Osteoblast (primary cell): Measurements from ENCODE around the gene ALOXE3. TPM values are rescaled to one million over a fixed set of nuclear protein-coding genes. Genes with fewer than 3 reads are reported as not detected.
A peak's percentile ranks its signal among the peaks of the same experiment; 100 is the strongest.

ENCODE experiments used
- DNase-seq: peaks from one replicate; pipeline ENCODE4 v3.0.0; 2011; ENCODE audit warnings: low spot score, mixed read lengths; ENCODE audit not compliant: insufficient read length; ENCODE audit errors: missing footprints
- H2AFZ ChIP-seq: 2 replicates; pipeline ENCODE4 v1.6.0; 2011; ENCODE audit warnings: mild to moderate bottlenecking, low read length
- H3K27ac ChIP-seq: 2 replicates; pipeline ENCODE4 v1.5.1; 2011; ENCODE audit warnings: mild to moderate bottlenecking, low read depth, low read length, moderate library complexity
- H3K27me3 ChIP-seq: 2 replicates; pipeline ENCODE4 v1.6.0; 2012; ENCODE audit warnings: mild to moderate bottlenecking, control low read depth, inconsistent platforms, low read length, moderate library complexity; ENCODE audit not compliant: insufficient read depth
- H3K36me3 ChIP-seq: 2 replicates; pipeline ENCODE4 v1.5.1; 2011; ENCODE audit warnings: mild to moderate bottlenecking, low read length, control low read depth, moderate library complexity; ENCODE audit not compliant: insufficient read depth
- H3K4me1 ChIP-seq: 2 replicates; pipeline ENCODE4 v1.5.1; 2011; ENCODE audit warnings: mild to moderate bottlenecking, low read length, control low read depth, moderate library complexity; ENCODE audit not compliant: insufficient read depth
- H3K4me2 ChIP-seq: 2 replicates; pipeline ENCODE4 v1.6.0; 2011; ENCODE audit warnings: mild to moderate bottlenecking, low read length; ENCODE audit not compliant: insufficient read depth
- H3K4me3 ChIP-seq: fragments of 200-600 bp; sonication (generic); 3 replicates; pipeline ENCODE4 v1.5.1; 2012; ENCODE audit warnings: mild to moderate bottlenecking, low read length, inconsistent platforms; ENCODE audit not compliant: insufficient read depth
- H3K79me2 ChIP-seq: 2 replicates; pipeline ENCODE4 v1.6.0; 2012; ENCODE audit warnings: mild to moderate bottlenecking, low read length, control low read depth, inconsistent platforms; ENCODE audit not compliant: insufficient read depth
- H3K9me3 ChIP-seq: 2 replicates; pipeline ENCODE4 v1.5.1; 2011; ENCODE audit warnings: low read depth, low read length, control low read depth
- H4K20me1 ChIP-seq: 2 replicates; pipeline ENCODE4 v1.6.0; 2012; ENCODE audit warnings: mild to moderate bottlenecking, low read length, control low read depth; ENCODE audit not compliant: insufficient read depth
- total RNA-seq: library from RNA; depleted of rRNA; stranded (reverse); fragments of >200 nt; gene quantifications from 2 replicates; pipeline ENCODE4 v1.2.3, GENCODE V29; 2012
- TF ChIP-seq, protein P1 (sequence below): IDR thresholded peaks from 2 replicates; pipeline ENCODE4 v1.5.1; 2011; ENCODE audit warnings: mild to moderate bottlenecking, low read depth, low read length, moderate library complexity; ENCODE audit errors: extremely low read depth

The ALOXE3 gene
- total RNA-seq, 1 donor: not detected

DNA sequence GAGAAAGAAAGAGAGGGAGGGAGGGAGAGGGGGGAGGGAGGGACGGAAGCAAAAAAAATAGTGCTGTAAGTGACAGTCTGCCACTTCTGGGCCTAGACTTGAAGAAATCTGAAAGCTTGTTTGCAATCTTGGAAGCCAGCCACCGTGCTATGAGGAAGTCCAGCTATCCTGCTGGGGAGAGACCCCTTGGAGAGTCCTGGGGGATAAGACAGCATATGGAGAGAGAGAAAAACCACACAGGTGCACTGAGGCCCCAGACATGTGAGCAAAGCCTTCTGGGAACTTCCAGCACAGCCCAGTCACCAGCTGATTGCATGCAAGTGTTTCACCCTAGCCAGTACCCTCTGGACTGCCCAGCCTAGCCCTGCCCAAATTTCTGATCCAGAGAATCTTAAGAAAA is 18.2 kb downstream of the ALOXE3 start:
- Histone ChIP-seq H3K4me2 (no peak overlapping the region), H3K4me3 (no peak overlapping the region), H2AFZ (no peak overlapping the region), H3K9me3 (no peaks in the 10 kb centered on the region), H3K27ac (no peak overlapping the region), H3K27me3 (peaks cover 12% of the 10 kb centered on the region), H4K20me1 (no peaks in the 10 kb centered on the region), H3K79me2 (no peaks in the 10 kb centered on the region), H3K36me3 (no peaks in the 10 kb centered on the region), H3K4me1 (no peaks in the 10 kb centered on the region)
- TF ChIP-seq, protein P1, sequence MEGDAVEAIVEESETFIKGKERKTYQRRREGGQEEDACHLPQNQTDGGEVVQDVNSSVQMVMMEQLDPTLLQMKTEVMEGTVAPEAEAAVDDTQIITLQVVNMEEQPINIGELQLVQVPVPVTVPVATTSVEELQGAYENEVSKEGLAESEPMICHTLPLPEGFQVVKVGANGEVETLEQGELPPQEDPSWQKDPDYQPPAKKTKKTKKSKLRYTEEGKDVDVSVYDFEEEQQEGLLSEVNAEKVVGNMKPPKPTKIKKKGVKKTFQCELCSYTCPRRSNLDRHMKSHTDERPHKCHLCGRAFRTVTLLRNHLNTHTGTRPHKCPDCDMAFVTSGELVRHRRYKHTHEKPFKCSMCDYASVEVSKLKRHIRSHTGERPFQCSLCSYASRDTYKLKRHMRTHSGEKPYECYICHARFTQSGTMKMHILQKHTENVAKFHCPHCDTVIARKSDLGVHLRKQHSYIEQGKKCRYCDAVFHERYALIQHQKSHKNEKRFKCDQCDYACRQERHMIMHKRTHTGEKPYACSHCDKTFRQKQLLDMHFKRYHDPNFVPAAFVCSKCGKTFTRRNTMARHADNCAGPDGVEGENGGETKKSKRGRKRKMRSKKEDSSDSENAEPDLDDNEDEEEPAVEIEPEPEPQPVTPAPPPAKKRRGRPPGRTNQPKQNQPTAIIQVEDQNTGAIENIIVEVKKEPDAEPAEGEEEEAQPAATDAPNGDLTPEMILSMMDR: no peak
- DNase-seq: no peak

DNA sequence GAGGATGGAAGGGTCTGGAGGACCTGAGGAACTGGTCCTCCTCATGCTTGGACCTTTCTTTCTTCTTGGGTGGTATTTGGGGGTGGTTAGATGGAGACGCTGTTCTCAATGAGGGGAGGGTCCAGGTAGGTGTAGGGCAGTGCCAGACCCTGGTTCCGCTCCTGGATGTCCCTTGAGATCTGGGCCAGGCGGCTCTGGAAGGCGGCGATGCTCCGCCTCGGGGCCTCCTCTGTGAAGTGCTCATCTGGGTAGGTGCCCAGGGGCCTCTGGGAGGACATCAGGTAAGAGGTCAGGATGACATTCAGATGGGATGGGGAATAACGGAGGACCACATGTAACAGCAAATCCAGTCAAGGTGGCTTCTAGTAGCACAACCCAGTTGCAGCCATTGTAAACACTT is 21.8 kb downstream of the ALOXE3 start:
- H3K27ac ChIP-seq: no peak overlapping the region
- no peak overlapping the region for H2AFZ ChIP-seq
- H3K4me1 ChIP-seq: peaks cover 3% of the 10 kb centered on the region
- no peaks in the 10 kb centered on the region for H3K79me2 ChIP-seq
- no peak overlapping the region for H3K4me3 ChIP-seq
- DNase-seq: peak; percentile 53
- no peaks in the 10 kb centered on the region for H3K36me3 ChIP-seq
- no peaks in the 10 kb centered on the region for H3K9me3 ChIP-seq
- peaks cover 20% of the 10 kb centered on the region for H3K27me3 ChIP-seq
- TF ChIP-seq, protein P1: no peak
- H3K4me2 ChIP-seq: no peak overlapping the region
- no peaks in the 10 kb centered on the region for H4K20me1 ChIP-seq

GRCh38 chr17:8095361-8095760 is 23.0 kb downstream of the ALOXE3 start:
- Histone ChIP-seq H3K36me3 (no peaks in the 10 kb centered on the region), H3K9me3 (no peaks in the 10 kb centered on the region), H3K27me3 (peaks cover 26% of the 10 kb centered on the region), H3K27ac (no peak overlapping the region), H3K4me2 (no peak overlapping the region), H3K4me3 (no peak overlapping the region), H2AFZ (no peak overlapping the region), H3K79me2 (no peaks in the 10 kb centered on the region), H3K4me1 (peaks cover 3% of the 10 kb centered on the region), H4K20me1 (no peaks in the 10 kb centered on the region)
- TF ChIP-seq, protein P1: no peak
- peak; percentile 22 for DNase-seq

DNA sequence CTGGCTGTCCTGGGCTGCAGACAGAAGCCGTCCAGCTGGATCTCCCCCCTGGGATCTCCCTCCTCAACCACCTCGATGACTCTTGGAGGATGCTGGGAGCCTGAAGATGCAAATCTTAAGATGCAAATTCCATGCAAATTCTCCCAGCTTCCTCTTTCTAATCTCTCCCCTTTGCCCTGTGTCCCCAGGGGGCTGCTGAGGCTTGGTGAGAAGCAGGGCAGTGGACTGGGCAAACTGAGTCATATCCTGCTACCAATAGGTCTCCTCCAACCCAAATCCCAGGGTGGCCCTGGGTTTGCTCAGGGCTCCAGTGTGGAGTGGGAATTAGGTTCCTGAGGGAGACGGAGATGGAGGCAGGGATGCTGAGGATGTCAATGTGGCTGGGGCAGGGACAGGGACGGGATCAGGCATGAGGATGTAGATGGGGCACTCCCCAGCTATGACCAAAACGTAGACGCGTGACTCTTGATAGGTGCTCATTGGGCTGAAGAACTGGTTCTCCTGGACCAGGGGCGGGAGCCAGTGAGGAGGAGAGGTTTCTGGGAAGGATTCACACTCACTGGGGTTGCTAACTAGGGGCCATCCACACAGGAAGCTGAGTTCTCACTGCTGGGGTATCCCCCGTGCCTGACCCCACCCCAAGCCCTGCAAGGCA is 27.2 kb downstream of the ALOXE3 start:
- Histone ChIP-seq H3K9me3 (no peaks in the 10 kb centered on the region), H2AFZ (no peak overlapping the region), H3K4me1 (peaks cover 3% of the 10 kb centered on the region), H3K36me3 (no peaks in the 10 kb centered on the region), H3K79me2 (no peaks in the 10 kb centered on the region), H4K20me1 (no peaks in the 10 kb centered on the region), H3K27me3 (peaks cover 36% of the 10 kb centered on the region), H3K4me3 (no peak overlapping the region), H3K4me2 (no peak overlapping the region), H3K27ac (no peak overlapping the region)
- TF ChIP-seq, protein P1: no peak
- DNase-seq: peak; percentile 55
